GM08714 (cell line): ENCODE results near the gene GSK3B.
"Not testable (repeated sequence)": the region's sequence is repeated elsewhere in the genome, so short reads cannot be mapped to it uniquely, and the experiment has no call there.

Experiments used
- H3K4me3 ChIP-seq: fragments of 200-500 bp; sonication (Bioruptor generic); 2 replicates; pipeline ENCODE4 v1.5.1; 2014; ENCODE audit warnings: mild to moderate bottlenecking, low read length, inconsistent platforms
- ZNF274 ChIP-seq: IDR thresholded peaks from 2 replicates; pipeline ENCODE4 v1.6.1; 2012; ENCODE audit warnings: mild to moderate bottlenecking, low read depth, low read length

GSK3B gene

GRCh38 chr3:120052677-120053076 lies 41.6 kb downstream of the GSK3B start:
- TF ChIP-seq ZNF274 = no peak
- H3K4me3 ChIP-seq = no peak overlapping the region

- no peak for TF ChIP-seq ZNF274
Measured at GRCh38 chr3:120052225-120052624, 42.0 kb downstream of the GSK3B start.

GRCh38 chr3:120051570-120051969 lies 42.7 kb downstream of the GSK3B start:
- H3K4me3 ChIP-seq = not testable (repeated sequence)

More at GRCh38 chr3:120052225-120052624, 42.0 kb downstream of the GSK3B start:
- H3K4me3 ChIP-seq = no peak overlapping the region

GRCh38 chr3:120049881-120050539 lies 44.2 kb downstream of the GSK3B start:
- no peak overlapping the region for H3K4me3 ChIP-seq
- no peak for TF ChIP-seq ZNF274

DNA sequence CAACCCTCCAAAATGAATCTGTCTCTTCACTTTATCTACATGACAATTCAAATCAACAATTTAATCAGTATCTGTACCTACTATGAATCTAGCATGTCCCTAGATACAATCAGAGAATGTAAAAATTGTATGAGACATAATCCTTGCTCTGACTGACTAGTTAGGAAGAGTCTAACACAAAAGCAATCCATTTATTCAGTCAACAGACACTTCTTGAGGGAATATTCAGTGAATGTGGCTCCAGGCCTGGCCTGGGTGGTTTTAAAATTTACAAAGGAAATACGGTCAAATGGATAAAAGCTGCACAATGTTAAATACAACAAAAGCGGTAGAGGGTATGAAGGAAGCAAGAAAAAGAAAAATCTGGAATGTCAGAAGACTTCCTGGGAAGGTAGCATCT lies 45.2 kb downstream of the GSK3B start:
- TF ChIP-seq ZNF274 = no peak
- no peak overlapping the region for H3K4me3 ChIP-seq

- TF ChIP-seq ZNF274 = no peak
- H3K4me3 ChIP-seq = no peak overlapping the region
Measured at GRCh38 chr3:120048355-120049041, 45.7 kb downstream of the GSK3B start.

DNA sequence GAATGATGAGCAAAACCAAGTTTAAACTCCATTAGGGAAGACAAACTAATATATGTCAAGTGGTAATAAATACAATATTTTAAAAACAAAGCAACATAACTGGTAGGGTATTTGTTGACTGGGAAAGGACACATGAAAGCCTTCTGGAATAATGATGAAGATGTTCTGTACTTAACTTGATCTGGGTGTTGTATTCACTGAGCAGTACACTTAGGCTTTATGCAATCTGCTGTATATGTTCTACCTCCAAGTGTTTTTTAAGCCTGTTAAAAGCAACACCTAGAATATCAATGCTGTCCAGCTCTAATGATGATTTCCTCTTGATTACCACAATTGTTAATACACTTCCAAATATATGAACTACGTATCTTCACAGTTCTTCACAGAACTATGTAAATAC lies 46.6 kb downstream of the GSK3B start:
- TF ChIP-seq ZNF274 = no peak
- H3K4me3 ChIP-seq = no peak overlapping the region

- no peak for TF ChIP-seq ZNF274
- no peak overlapping the region for H3K4me3 ChIP-seq
Measured at GRCh38 chr3:120040813-120041377, 53.4 kb downstream of the GSK3B start.

DNA sequence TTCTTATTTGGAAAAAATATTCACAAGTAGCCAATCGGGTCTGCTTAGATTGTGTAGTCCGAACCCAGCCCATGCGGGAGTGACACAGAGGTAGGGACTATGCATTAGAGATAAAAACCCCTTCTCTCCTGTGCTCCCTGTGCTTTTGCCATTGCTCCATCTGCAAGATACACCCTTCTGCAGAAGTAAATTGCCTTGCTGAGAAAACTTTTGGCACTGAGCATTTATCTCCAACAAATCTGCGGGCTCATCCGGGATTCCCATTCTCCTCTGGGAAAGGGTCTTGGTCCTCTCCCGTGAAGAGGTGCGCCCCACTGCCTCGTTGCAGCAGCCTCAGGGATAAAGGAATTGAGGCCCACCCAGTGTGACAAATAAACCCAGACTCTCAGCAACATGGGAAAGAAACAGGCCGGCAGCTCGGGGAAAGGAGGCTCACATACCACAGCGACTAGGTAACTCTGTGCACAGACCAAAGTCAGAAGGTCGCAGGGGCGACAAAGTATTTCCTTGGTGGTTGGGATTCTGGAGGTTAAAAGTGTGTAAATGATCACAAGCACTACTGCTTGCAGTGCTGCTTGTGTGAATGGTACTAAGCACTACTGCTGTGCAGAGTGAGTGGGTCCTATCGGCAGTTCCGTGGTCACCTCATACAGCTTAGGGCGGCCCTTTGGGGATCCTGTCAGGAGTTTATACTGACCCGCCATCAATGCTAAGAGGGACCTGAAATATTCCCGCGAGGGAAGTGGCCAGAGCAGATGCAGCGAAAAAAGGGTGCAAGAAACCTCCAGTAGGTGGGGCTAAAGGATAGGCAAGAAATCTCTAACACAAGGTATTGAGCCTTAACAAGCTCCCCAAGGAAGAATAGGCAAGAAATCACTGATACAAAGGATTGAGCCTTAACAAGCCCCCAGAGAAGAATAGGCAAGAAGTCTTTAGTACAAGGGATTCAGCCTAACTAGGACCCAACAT lies 54.3 kb downstream of the GSK3B start:
- TF ChIP-seq ZNF274 = no peak
- no peak overlapping the region for H3K4me3 ChIP-seq

DNA sequence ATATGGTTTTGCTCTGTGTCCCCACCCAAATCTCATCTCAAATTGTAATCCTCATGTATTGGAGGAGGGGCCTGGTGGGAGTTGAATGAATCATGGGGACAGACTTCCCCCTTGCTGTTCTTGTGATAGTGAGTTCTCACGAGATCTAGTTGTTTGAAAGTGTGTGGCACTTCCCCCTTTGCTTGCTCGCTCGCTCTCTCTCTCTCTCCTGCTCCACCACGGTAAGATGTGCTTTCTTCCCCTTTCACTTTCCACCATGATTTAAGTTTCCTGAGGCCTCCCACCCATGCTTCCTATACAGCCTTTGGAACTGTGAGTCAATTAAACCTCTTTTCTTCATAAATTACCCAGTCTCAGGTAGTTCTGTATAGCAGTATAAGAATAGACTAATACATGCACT lies 60.7 kb downstream of the GSK3B start:
- H3K4me3 ChIP-seq = no peak overlapping the region
- TF ChIP-seq ZNF274 = no peak

DNA sequence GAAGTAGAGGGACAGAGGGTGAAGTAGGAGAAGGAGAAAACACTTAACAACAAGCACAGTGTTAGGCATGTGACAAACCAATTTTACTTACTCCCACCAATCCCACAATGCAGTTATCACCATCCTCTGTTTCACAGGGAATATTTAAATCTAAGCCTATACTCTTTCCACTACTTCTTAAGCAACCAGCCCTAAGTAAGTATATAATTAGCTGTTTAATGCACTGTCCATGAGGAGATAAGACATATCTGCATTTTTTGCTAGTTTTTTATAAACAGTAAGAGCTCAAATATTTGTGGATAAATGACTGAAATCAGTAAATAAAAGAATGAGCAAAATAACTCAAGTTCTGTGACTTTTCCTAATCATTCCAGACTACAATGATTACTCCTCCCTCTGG lies 62.7 kb downstream of the GSK3B start:
- no peak for TF ChIP-seq ZNF274
- H3K4me3 ChIP-seq = no peak overlapping the region

DNA sequence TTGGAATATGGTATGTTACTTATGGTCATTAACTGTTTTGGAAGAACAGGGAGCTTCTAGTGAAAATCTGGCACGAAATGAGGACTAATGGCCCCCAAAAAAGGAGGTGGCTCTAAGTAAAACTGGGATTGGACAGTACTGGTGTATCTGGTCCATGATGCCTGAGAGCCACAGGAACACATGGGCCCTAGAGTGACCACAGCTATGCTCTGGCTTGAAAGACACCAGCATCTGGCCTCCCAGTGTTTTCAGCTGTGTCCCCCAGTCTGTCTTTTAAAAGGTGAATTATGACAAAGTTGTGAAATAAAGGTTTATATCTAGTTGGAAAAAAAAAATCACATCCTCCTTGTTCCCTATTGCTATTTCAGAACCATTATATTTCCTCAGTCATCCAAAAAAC lies 64.5 kb downstream of the GSK3B start:
- no peak for TF ChIP-seq ZNF274
- H3K4me3 ChIP-seq = no peak overlapping the region

DNA sequence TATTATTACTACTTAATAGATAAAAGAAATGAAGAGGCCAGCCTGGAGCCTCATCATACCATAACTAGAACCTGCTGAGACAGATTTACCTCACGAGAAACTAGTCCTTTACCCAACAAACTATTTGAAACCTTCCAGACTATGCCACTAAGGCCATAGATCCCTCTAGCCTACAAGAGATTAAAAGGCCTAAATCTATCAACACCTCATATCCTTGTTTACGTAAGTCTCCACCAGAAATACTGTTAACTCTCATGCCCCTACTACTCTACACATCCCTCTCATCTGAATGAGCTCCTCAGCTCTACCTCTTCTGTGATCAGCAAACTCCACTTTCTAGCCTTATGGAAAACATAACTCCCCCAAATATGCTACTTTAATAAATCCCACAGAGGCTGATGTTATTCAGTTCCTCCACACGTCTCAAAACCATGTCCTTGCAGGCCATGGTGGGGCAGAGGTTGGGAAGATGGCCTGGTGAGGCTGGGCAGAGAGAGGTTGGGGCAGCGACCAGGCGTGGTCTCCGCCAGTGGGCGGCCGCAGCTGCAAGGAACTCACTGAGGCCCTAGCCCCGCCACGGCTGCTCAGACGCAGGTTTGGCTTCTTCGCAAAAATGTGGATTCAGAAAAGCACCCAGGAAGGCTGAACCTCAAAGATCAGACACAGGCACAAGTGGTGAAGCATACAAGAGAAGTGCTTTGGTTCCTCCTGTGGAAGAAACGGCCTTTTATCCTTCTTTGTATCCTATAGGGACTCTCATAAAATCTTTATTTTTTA lies 65.8 kb downstream of the GSK3B start:
- TF ChIP-seq ZNF274 = no peak
- no peak overlapping the region for H3K4me3 ChIP-seq

- H3K4me3 ChIP-seq = no peak overlapping the region
- TF ChIP-seq ZNF274 = no peak
Measured at GRCh38 chr3:120027226-120027625, 67.0 kb downstream of the GSK3B start.
